ENCODE measurements around the gene MLANA. TPM values are rescaled to one million over a fixed set of nuclear protein-coding genes. Genes with fewer than 3 reads are reported as not detected.

Gene MLANA
- total RNA-seq, 1 donor from 2014 or later = not detected

GRCh38 chr9:5953743-5954707, 63.3 kb downstream of the MLANA start:
- Mint-ChIP-seq H3K4me1 (peaks cover 13% of the 10 kb centered on the region), H3K36me3 (no peaks in the 10 kb centered on the region), H3K4me3 (no peak overlapping the region), H3K27me3 (ENCODE audit: low read depth) (no peaks in the 10 kb centered on the region), H3K27ac (peak overlapping the region; percentile 19), H3K9me3 (no peaks in the 10 kb centered on the region)
- no peak for TF ChIP-seq CTCF (IDR thresholded peaks at IDR 0.05; ENCODE audit: unreplicated experiment)
- DNase-seq (ENCODE audit: low spot score in 2 of 2, unreplicated experiment in 2 of 2) = no peak

GRCh38 chr9:5957166-5957565, 66.5 kb downstream of the MLANA start:
- Mint-ChIP-seq H3K9me3 (no peaks in the 10 kb centered on the region), H3K4me3 (no peak overlapping the region), H3K27ac (no peak overlapping the region), H3K4me1 (peaks cover 8% of the 10 kb centered on the region), H3K27me3 (ENCODE audit: low read depth) (no peaks in the 10 kb centered on the region), H3K36me3 (no peaks in the 10 kb centered on the region)
- TF ChIP-seq CTCF (IDR thresholded peaks at IDR 0.05; ENCODE audit: unreplicated experiment) = no peak
- no peak for DNase-seq (ENCODE audit: low spot score in 2 of 2, unreplicated experiment in 2 of 2)

- DNase-seq (ENCODE audit: low spot score in 2 of 2, unreplicated experiment in 2 of 2) = no peak
- no peak overlapping the region for H3K27ac Mint-ChIP-seq
- TF ChIP-seq CTCF (IDR thresholded peaks at IDR 0.05; ENCODE audit: unreplicated experiment) = no peak
- H3K4me1 Mint-ChIP-seq = peaks cover 8% of the 10 kb centered on the region
- H3K27me3 Mint-ChIP-seq (ENCODE audit: low read depth) = no peaks in the 10 kb centered on the region
- H3K36me3 Mint-ChIP-seq = no peaks in the 10 kb centered on the region
- H3K9me3 Mint-ChIP-seq = no peaks in the 10 kb centered on the region
- H3K4me3 Mint-ChIP-seq = no peak overlapping the region
Measured at GRCh38 chr9:5958273-5958672, 67.6 kb downstream of the MLANA start.

Other genes with a start within 250 kb of the MLANA start
- 25.2 to 26.1 TPM (median 25.4 TPM) in 3 replicates for gene ERMP1, start 57.8 kb upstream of the MLANA start, total RNA-seq
- gene RANBP6, start 124.7 kb downstream of the MLANA start, total RNA-seq = 20.5 to 22.0 TPM (median 20.5 TPM) in 3 replicates